Measurements from ENCODE around the gene DENND1A.
A peak's percentile ranks its signal among the peaks of the same experiment; 100 is the strongest.

Gene DENND1A

DNA sequence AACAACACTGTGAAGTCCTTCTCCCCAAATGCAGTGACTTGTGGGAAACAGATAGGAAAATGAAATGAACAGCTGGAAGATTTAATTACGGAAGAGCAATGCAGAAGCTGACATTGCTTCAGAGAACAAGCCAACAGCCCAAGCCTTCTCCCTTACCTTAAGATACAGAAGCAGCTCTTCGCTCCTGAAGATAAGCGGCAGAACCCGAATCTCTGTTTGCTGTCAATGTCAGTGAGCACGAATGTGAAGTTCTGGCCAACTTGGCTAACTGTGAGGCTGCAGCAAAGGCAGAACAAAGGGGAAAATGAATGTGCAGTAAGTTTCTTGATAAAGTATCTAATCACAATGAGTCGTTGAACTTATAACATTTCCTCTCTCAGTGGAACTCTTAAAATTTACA, 172.4 kb downstream of the DENND1A start:
- POLR2A ChIA-PET: no interaction called here
- CTCF ChIA-PET: interaction anchor here (1.1 to 2.0 kb wide), 9 partner anchors 8 to 67 kb away, joined by 3 to 6 read pairs (median 3); no protein-coding TSS in a partner anchor
- no peak for DNase-seq (ENCODE audit: extremely low spot score)
- TF ChIP-seq, protein P1, sequence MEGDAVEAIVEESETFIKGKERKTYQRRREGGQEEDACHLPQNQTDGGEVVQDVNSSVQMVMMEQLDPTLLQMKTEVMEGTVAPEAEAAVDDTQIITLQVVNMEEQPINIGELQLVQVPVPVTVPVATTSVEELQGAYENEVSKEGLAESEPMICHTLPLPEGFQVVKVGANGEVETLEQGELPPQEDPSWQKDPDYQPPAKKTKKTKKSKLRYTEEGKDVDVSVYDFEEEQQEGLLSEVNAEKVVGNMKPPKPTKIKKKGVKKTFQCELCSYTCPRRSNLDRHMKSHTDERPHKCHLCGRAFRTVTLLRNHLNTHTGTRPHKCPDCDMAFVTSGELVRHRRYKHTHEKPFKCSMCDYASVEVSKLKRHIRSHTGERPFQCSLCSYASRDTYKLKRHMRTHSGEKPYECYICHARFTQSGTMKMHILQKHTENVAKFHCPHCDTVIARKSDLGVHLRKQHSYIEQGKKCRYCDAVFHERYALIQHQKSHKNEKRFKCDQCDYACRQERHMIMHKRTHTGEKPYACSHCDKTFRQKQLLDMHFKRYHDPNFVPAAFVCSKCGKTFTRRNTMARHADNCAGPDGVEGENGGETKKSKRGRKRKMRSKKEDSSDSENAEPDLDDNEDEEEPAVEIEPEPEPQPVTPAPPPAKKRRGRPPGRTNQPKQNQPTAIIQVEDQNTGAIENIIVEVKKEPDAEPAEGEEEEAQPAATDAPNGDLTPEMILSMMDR (IDR thresholded peaks at IDR 0.05; ENCODE audit: control extremely low read depth, extremely low read depth, low read depth, missing control alignments): no peak

DNA sequence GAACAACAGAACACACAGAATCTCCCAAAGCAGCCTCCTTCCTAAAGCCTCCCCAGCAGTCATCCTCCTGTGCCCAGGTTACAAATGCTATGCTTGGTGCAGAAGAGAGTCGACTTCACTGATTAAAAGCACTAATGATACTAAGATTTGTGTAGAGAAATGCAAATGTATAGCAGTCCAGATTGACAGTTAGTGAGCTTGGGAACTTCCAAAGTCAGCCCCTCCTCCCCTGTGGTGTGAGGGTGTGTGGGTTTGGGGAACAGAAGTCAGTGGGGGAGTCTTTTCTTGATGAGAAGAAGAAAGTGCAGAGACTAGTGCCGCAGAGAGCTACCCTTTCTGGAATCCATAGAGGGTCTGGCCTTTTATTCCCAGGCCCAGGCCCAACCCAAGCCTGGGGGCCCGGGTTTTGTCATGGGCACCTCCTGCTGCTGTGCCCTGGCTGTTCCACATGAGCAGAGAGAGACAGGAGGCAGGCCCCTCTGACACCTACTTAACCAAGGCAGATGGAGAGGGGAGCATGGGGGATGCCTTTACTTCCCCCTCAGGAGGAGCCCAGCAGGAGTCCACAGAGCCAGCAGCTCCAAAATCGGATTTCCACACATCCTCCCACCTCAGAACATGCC, 173.3 kb downstream of the DENND1A start:
- peak; percentile 39 for DNase-seq (ENCODE audit: extremely low spot score)
- TF ChIP-seq, protein P1 (IDR thresholded peaks at IDR 0.05; ENCODE audit: control extremely low read depth, extremely low read depth, low read depth, missing control alignments): no peak
- CTCF ChIA-PET: interaction anchor here (1.1 to 2.0 kb wide), 4 partner anchors 9 to 36 kb away, joined by 3 to 6 read pairs (median 6); no protein-coding TSS in a partner anchor
- POLR2A ChIA-PET: no interaction called here

DNA sequence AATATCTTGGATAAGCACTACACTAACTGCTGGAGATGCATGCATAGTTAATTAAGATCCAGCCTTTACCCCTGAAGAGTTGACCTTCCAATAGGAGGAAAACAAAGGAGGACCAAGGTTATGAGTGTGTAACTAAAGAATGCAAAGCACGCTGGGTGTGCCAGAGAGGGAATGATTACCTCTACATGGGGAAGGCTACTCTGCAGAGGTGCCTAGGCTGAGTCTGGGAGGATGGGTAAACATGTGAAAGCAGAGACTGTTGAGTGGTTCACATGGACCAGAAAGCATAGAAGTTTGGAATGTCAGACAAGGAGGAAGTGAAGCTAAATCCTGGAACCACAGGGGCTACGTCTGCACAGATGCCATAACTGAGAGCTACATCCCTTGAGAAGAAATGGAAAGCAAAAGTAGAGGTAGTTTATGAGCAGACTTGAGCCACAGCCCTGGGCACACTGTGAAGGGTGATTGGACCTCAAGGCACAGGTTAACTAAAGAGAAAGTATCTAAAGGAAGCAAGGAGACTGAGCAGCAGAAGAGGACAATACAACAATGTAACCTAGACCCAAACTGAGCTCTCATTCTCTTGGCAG, 176.2 kb downstream of the DENND1A start:
- TF ChIP-seq, protein P1 (IDR thresholded peaks at IDR 0.05; ENCODE audit: control extremely low read depth, extremely low read depth, low read depth, missing control alignments): no peak
- DNase-seq (ENCODE audit: extremely low spot score): no peak
- ChIA-PET POLR2A (no interaction called here), CTCF (interaction anchor here (0.8 to 1.7 kb wide), 8 partner anchors 10 to 50 kb away, joined by 3 to 4 read pairs (median 3); no protein-coding TSS in a partner anchor)

DNA sequence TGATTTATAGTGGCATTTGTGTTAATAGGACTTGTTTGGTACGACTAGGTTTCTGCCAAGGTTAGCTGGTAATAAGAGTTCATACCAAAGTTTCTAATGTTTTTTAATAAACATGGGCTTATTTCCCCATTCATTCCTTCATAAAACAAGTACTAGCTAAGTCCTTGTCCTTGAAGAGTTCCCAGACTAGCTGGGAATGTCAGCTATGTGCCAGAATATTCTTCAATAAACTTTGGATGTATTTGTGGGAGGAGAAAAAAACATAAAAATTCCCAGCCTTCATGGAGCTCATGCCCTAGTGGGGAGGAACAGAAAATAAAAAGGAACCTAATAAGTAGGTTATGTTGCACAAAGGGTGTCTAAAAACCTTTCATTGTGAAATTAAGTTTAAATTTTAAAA, 176.9 kb downstream of the DENND1A start:
- TF ChIP-seq, protein P1 (IDR thresholded peaks at IDR 0.05; ENCODE audit: control extremely low read depth, extremely low read depth, low read depth, missing control alignments): no peak
- DNase-seq (ENCODE audit: extremely low spot score): no peak
- CTCF ChIA-PET: interaction anchor here (0.9 to 1.2 kb wide), 2 partner anchors 9 to 51 kb away, joined by 3 read pairs; no protein-coding TSS in a partner anchor
- POLR2A ChIA-PET: no interaction called here

DNA sequence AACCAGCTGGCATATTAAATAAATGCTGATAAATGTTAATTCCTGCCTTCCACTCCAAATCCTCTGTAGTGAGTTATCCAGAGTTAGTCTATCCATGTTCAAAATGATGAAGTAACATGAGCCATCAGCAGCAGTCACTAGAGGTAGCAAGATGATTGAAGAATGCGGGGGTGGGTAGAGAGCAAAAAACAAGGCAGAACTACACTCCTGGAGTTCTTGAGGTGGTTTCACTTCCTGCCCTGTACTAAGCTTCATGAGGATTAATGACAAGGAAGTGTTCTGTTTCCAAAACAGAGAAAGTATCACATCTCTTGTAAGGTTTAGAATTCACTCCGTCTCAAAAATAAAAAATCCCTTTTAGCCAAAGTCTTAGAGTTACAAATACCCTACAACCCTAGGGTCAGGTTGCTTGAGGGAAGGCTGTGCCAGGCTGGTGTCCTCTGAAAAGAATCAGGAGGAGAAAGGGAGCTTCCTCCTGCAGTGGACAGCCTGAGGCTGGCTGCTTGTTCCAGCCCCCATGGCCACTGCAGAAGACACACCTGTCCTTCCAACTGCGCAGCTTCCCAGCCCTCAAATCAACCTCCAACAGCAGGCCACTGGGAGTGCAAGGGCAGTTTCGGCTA, 180.2 kb downstream of the DENND1A start:
- ChIA-PET CTCF (interaction anchor here (1.0 to 4.5 kb wide), 5 partner anchors 9 to 64 kb away, joined by 3 to 24 read pairs (median 4); no protein-coding TSS in a partner anchor), POLR2A (no interaction called here)
- TF ChIP-seq, protein P1 (IDR thresholded peaks at IDR 0.05; ENCODE audit: control extremely low read depth, extremely low read depth, low read depth, missing control alignments): peak; percentile 12
- DNase-seq (ENCODE audit: extremely low spot score): peak; percentile 61

DNA sequence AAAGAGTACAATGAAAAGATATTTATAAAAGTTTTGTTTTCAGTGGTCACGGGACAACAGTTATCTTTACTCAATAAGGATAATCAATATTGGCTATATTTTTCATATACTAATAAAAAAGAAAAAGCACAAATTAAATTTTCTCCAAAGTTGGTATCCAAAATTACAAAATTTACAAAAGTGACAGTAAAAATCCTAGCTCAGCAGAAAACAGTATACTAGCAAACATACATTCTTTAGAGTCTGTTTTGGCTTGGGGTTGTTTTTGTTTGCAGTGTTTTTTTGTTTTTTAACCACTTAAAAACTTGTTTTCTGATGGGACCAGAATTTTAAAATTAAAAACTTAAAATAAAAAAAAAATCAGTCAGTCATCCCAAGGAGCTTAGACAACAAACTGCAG, 183.2 kb downstream of the DENND1A start:
- DNase-seq (ENCODE audit: extremely low spot score): no peak
- TF ChIP-seq, protein P1 (IDR thresholded peaks at IDR 0.05; ENCODE audit: control extremely low read depth, extremely low read depth, low read depth, missing control alignments): no peak
- CTCF ChIA-PET: interaction anchor here (1.4 to 4.5 kb wide), 2 partner anchors 8 to 10 kb away, joined by 6 to 24 read pairs; no protein-coding TSS in a partner anchor
- POLR2A ChIA-PET: no interaction called here

All from GM10248 (cell line).